Activated CD8-positive, alpha-beta memory T cell treated with anti-CD3 and anti-CD28 coated beads, Interleukin-2, amount 50 U/mL, for 4 hours (primary cell): ENCODE measurements around the gene RSPO4.
A peak's percentile ranks its signal among the peaks of the same experiment; 100 is the strongest.
"Not testable (repeated sequence)": the region's sequence is repeated elsewhere in the genome, so short reads cannot be mapped to it uniquely, and the experiment has no call there.

Experiments
- DNase-seq: peaks from one replicate; pipeline ENCODE4 v3.0.0-alpha.2; 2020

The RSPO4 gene

DNA sequence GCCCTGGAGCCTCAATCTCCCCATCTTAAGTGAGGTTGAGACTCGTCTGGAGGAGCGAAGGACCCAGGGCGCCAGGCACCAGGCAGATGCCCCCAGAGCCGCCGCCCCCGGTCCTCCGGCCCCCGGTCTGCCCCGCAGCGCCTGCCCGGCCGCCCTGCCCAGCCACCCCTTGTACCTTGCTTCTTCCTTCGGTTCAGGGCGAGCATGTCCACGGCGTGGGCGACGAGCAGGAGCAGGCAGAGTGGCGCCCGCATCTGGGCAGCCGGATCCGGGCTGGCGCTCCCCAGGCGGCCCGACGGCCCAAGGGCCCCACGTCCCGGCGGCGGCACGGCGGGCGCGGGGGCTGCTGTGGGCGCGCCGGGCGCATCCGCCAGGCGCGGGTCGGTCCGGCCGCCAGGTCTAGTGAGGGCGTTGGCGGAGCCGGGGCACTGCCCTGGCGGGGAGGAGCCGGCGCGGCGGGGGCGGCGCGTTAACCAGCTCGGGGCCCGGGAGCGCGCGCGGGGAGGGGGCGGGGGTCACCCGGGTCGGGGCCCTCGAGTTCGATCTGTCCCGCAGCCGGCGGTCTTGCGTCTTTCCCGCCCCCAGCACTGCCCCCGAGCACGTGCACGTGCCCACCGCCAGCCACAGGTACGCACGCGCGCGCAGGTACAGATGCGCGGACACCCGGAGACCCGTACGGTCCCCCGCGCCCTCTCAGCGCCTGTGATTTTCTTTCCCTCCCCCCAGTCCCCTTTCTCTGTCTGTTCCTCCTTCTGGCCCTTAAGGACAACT, at the start of gene RSPO4:
Gene RSPO4 (minus strand): TSS at position 401 of the 771 bp plus-strand sequence. CDS start 147 bp downstream, at position 254.
- DNase-seq: peak; percentile 9

DNA sequence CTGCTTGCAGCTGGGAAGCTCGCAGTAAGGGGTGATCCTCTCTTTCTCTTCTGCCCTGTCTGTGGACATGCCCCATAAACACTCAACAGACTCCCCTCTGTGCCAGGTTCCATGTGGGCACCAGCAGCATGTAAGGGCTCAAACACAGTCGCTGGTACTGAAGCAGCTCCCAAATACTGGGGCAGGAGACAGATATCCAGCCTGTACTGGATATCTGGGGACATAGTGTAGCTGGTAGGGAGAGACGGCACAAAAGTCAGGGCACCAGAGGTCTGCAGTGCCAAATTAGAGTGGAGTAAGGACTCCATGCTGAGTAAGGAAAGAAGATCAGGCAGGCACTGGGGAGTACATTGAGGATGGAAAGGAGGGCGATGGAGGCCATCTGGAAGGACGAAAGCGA, 48.3 kb upstream of the RSPO4 start:
- DNase-seq: no peak

DNA sequence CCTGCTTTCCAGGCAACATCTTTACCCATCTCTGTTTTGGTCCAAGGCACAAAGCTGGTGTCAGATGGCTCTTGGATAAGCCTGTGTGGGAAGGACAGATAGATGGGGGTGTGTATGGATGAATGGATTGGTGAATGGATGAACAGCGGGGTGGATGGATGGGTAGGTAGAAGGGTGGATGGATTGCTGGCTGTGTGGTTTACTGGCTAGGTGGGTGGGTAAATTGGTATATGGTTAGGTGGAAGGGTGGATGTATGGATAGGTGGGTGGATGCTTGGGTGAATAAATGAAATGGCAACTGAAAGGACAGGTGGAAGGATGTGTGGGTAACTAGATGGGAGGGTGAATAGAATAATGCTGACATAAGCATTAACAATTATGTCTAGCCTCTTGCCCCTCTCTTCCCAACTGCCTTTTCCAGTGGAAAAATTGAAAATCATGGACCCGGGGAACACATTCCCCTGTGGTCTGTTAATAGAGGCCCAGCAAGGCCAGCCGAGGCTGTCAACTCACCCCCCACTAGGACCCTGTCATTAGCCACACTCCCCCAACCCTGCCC, 43.8 kb upstream of the RSPO4 start:
- no peak for DNase-seq

DNA sequence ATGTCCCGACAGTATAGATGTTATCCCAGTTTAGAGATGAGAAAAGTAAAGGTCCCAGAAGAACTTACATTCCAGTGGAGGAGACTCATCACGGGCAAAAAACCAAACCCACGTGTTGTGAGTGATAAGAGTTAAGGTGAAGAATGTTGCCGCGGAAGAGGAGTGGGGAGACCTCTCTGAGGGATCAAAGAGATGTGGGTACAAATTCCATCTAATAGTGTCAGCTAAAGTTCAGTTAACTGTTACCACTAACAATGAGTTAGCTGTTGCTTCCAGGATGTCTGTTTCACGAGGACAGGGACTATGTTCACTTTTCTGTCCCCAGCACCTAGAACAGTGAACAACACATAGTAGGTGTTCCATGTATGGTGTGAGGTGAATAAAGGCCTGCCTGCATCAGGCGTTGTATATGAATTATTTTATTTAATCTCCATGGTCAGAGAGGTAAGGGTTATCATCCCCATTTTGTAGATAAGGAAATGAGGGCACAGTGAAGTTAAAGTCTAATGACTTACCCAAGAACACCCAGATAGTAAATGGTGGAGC, 39.8 kb upstream of the RSPO4 start:
- DNase-seq: no peak

DNA sequence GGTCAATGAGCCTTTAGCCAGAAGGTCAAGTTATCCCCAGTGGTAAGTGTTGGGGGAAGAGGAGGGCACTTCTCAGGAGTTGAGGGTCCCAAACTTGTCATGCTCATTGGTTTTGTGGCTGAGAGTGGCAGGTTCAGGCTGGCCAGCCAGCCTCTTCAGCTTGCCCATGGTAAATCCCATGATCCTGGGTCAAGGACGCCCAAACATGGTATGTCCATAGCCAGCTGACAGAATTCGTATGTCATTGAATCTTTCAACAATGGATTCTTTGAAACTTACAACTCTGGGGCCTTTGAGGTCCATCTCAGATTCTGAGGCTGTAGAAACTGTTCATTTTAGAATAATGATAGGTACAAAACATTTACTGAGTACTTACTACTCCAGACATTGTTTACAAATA, 36.1 kb upstream of the RSPO4 start:
- DNase-seq: no peak

DNA sequence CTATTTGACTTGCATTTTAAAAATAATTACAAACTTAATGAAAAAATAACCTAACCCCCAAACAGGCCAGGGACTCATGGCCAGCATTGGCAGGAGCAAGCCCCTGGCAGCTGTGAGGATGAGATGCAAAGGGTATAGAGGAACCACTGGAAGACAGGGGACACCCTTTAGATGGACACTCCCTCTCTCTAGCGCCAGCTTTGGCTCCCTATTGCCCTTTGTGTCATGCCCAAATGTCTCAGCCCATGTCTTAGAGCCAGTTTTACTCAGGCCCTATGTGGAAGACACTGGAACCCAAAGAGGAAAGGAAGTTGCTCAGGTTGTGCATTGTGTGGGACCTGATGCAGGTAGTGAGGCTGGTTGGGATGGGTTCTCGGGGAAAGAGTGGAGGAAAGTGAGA, 34.9 kb upstream of the RSPO4 start:
- no peak for DNase-seq

DNA sequence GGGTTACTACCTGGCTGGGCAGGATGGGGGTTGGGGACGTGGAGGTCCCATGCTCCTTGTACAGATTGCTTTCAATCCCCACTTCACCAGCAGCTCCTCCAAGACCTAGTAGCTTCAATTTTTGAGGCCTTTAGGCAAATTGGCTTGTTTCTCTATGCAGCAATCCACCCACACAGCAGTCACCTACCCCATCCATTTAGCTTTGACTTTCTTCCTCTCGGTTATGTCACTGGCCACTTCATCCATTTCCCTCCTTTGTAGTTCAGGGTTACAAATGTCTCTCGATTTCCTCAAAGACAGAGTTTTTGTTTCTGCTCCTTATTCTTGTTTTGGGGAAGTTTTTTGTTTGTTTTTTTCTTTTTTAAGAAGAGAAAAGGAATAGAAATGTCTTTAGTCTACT, 33.4 kb upstream of the RSPO4 start:
- DNase-seq: no peak

DNA sequence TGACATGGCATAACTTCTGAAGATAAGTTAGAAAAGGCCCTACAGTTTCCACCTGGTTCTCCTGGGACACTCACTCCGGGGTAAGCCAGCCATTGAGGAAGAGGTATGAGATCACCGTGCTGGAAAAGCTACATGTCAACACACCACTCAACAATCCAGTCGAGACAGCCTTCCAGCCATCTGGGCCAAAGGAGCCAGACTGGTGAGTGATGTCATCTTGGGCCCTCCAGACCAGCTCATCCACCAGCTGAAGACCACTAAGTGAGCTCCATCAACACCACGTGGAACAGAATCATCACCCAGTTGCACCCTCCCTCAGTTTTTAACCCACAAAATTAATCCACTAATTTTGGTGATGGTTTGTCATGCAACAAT, 32.3 kb upstream of the RSPO4 start:
- DNase-seq: no peak

DNA sequence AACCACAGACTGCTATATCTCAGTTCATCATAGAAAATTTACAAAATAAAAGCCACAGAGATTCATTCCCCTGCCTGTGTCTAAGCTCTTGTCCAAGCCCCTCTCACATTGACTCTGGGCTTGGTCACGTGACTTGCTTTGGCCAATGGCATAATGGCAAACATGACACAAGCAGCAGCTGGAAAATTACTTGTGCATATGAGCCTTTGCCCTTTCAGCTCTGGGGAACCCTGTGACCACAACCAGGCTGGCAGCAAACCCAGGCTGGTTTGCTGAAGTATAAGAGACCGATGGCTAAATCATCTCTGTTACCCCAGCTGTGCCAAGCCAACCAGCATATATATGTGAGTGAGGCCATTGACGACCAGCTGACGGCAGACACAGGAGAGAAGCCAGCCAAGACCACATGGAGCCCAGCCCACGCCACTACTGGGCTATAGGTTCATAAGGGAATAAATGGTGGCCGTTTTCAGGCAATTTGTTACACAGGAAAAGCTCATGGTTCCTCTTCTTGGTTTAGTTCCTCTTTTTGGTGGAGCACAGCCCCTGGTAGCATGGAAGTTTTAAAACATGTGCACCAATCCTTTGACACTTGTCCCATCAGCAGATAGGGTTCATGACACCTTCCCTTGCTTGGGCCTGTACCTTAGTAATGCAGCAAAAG, 31.8 kb upstream of the RSPO4 start:
- DNase-seq: no peak

DNA sequence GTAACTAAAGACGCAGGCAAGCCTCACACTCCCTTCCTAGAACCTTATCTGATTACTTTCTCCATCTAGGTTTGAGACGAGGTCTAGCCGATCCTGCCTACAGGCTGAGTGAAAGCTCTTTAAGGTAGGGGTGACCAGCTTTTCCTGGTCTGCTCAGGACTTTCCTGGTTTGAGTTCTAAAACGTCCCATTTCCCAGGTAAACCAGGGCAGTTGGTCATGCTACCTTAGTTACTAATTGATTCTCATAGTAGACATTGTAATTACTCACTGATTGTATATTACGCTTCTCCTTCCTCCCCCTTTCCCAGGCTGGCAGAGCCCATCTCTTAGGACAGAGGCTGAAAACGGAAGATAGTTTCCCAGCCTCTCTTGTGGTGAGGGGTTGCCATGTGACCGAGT, 27.9 kb upstream of the RSPO4 start:
- DNase-seq: no peak

DNA sequence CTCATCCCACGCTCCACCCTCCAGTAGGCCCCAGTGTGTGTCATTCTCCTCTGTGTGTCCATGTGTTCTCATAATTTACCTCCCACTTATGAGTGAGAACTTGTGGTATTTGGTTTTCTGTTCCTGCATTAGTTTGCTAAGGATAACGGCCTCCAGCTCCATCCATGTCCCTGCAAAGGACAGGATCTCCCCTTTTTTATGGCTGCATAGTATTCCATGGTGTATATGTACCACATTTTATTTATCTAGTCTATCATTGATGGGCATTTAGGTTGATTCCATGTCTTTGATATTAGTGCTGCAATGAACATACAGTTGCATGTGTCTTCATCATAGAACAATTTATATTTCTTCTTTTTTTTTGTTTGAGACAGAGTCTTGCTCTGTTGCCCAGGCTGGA, 24.1 kb upstream of the RSPO4 start:
- DNase-seq: not testable (repeated sequence)

DNA sequence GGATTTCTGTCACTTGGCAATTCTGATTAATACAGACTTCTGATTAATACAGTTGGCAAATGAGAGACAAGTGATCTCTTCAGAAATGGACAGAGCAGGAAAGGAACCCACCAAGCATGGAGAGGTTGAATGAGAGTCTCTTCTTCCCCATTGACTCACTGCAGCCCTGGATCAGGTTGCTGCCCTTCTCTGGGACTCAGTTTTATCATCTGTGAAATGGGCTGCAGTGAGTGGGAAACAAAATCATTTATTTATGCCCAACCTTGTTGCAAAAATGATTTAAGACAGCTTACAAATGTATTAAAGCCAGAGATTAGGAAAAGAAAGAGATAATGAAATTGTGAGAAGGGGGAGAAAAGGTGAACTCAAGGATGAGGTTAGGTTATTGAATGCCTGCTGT, 20.8 kb upstream of the RSPO4 start:
- no peak for DNase-seq

DNA sequence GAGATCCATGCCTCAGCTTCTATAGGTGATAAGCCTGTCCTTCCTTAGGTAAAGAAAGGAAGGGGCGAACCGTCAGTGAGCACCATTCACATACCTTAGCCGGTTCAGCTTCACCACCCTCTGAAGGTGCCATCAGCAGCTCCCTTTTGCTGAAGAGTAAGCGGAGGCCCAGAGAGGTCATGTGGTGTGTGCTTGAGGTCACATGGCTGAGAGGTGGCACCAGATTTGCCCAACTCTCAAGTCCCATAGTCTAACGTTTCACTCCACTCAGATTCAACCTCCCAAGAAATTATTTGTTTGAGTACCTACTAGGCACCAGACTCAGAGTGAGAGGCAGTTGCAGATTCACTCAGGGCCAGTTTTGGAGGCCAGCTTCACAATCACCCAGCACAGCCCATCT, 18.5 kb upstream of the RSPO4 start:
- no peak for DNase-seq

DNA sequence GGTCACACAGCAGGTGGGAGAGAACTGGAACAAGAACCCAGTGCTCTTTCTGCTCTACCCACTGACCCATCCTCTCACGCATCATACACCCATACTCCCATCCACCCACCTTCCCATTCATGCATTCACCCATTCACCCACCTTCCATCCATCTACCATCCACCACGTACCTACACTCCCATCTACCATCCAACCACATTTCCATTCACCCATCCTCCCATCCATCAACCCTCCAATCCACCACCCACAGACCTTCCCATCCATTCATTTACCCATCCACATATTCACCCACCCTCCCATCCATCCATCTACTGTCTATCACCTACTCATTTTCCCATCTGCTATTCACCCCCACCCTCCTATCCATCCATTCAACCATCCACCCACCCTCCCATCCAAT, 17.2 kb upstream of the RSPO4 start:
- DNase-seq: no peak

DNA sequence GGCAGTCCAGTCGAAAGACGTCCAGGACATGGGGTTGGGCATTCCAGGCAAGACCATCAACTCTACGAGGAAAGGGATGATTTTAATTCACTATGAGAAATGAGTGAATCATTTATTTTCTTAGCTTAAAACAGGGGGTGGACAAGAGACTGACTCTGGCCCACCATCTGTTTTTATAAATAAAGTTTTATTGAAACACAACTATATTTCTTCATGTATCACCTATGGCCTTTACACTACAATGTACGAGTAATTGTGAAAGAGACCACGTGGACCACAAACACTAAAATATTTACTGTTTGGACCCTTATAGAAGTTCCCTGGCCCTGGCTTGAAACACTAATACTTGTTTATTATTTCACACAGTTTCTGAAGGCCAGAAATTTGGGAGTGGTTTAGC, 15.6 kb upstream of the RSPO4 start:
- DNase-seq: no peak

DNA sequence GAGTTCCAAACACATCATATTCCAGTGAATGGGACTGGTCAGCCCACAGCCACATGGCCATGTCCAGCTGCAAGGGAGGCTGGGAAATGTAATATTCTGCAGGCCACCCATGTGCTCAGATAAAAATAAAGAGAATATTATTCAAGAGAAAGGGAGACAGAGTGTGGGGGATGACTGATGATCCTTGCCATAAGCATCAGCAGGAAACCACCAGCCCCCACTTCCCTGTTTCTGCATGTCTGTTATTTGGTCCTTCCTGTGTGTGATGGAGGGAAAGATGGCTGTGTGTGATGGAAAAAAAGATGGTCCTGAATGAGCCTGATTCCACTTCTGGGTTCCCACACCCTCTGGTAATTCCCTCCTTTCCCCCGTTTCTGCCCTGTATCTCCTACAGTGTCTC, 13.1 kb upstream of the RSPO4 start:
- DNase-seq: no peak

DNA sequence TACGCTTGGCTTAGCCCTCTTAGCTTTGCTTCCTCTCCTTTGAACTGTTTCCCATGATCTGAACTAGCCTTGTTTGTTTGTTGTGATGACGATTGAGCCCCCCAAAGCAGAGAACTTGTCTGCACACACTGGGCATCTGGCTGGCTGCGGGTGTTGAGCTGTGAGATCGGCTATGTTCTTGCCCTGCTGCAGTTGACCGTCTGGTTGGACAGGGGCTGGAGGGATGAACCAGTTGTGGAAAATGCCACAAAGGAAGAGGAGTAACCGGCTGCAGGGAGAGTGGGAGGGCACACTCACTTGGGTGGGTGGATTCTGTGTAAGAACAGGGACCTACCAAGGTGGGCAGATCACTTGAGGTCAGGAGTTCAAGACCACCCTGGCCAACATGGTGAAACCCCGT, 12.4 kb upstream of the RSPO4 start:
- no peak for DNase-seq

DNA sequence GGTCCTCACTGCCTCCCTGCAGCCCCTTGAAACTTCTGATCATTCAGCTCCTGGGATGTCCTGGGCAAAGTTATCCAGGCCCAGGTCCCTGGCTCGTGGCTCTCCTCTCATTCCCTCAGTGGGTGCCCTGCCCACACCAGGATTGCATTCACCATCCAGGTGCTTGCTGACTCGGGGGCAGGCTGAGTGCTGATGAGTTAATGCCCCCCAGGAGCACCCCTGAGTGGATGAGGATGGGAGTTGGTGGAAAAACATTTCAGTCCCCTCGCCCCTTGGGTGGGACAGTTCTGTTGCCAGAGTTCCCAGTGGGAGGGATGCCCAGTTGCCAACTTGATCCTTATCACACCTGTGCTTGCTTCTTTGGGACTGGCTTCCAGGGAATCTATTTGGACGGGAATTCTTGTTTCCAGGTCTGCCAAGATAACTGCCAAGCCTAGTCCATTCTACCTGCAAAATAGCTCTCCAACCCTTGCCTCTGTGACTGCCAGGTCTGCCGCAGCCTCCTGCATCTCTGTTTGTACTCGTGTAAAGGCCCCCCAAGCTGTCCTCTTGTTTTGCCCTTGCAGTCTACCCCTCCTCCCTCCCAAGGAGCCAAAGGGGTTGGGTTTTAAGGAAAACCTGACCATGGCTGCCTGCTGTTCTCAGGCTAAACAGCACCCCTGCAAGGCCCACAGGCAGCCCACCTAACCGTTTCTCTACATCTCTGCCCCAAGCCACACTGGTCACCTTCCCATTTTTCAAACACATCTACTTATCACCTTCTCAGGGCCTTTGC, 11.6 kb upstream of the RSPO4 start:
- DNase-seq: no peak

DNA sequence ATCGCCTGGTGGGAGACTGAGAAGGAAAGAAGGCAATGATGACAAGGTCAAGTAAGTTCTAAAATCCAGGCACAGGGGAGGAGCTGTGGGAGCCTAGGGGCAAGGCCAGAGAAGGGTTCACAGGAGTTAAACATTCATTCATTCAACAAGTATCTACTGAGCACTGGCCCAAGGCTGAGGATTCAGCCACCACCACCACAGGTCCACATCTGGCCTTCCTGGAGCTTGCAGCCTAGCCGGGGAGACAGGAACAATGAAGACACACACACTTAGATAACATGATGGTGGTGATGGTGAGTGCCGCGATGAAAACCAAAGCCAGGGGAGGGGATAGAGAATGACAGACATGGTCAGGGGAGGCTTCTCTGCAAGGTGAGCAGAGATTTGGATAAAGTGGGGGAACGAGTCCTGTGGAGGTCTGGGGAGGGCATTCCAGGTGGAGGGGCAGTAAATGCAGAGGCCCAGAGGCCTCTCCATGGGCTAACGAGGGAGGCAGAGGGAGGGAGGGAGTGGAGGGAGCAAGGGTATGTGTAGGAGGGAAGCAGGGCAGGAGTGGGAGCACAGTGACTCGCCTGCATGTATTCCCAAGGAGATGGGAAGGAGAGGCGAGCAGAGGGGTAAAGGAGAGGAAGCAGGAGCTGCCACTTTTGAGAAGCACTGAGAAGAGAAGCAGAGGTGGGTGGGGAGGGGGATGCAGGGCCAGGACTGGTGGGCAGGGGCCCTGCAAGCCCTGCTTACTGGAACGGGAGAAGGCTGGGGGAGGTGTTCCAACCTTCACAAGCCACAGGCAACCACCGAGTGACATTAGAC, 10.5 kb upstream of the RSPO4 start:
- DNase-seq: no peak

DNA sequence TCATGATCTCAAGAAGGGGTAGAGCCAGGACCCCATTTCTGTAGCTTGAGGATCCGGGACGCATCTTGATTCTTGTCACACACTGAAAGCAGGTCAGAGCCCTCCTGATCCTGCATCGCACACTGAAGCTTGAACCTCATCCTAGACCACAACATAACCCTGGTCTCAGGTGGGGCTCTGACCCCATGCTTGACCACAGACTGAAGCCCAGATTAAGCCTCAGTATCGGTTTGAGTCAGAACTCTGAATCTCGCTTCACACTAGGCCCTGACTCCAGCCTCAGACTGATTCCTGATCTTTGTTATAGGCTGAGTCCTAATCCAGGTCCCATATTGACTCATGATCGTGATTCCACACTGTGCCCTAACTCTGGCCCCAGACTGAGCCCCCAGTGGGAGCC, 8.5 kb upstream of the RSPO4 start:
- DNase-seq: no peak

DNA sequence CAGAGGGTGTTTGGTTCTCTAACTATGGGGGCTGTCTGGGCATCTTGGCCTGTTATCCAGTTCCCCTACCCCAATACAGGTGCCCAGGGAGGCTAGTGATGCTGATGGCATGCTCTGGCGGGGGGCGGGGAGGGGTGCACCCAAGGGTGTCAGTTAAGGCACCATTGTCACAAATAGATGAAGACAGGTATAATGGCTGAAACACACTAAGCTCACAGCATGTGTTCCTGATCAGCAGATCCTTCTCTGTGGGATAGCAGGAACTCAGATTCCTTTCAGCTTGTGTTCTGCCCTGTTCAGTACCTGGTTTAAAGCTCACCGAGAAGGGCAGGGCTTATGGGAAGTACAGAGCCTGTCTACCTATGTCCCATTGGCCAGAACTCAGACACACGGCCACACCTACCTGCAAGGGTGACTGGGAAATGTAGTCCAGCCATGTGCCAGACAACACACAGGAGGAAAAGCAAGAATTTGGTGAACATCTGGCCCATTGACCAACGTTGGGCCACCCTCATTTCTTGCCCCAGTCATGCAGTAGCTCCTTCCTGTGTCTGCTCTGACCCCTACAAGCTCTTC, 3.4 kb upstream of the RSPO4 start:
- peak; percentile 13 for DNase-seq
